Activated B cell treated with CpG ODN at 0.5 μM for 24 hours (primary cell): Measurements from ENCODE around the gene DZIP1. TPM values are rescaled to one million over a fixed set of nuclear protein-coding genes. Genes with fewer than 3 reads are reported as not detected.
"Not testable (repeated sequence)": the region's sequence is repeated elsewhere in the genome, so short reads cannot be mapped to it uniquely, and the experiment has no call there.

Experiments used
- ATAC-seq: fragments of 200-7000 bp; cut with Tn5 transposase; one replicate; pipeline ENCODE4 v1.10.0; 2021; ENCODE audit warnings: low read depth, mild to moderate bottlenecking, moderate library complexity
- CTCF ChIA-PET: fragments of 350-600 bp; sonication (Branson Sonifier 250); formaldehyde crosslinking; loops from one replicate; lab custom pipeline; 2021; ENCODE audit warnings: antibody characterized with exemption; lab: Charles Lee
- POLR2A ChIA-PET: fragments of 350-600 bp; sonication (Branson Sonifier 250); formaldehyde crosslinking; loops from one replicate; lab custom pipeline; 2021; ENCODE audit warnings: antibody characterized with exemption; lab: Charles Lee
- DNase-seq: peaks from one replicate; pipeline ENCODE4 v3.0.0; 2022
- H3K27ac Mint-ChIP-seq: one replicate; pipeline ENCODE4 v1.8.0; 2020; ENCODE audit warnings: mixed read lengths
- H3K27me3 Mint-ChIP-seq: one replicate; pipeline ENCODE4 v1.8.0; 2021; ENCODE audit warnings: mixed read lengths
- H3K36me3 Mint-ChIP-seq: one replicate; pipeline ENCODE4 v1.8.0; 2021; ENCODE audit warnings: low read depth, mixed read lengths
- H3K4me1 Mint-ChIP-seq: one replicate; pipeline ENCODE4 v1.8.0; 2021; ENCODE audit warnings: mixed read lengths
- H3K4me3 Mint-ChIP-seq: one replicate; pipeline ENCODE4 v1.8.0; 2020; ENCODE audit warnings: mild to moderate bottlenecking, mixed read lengths
- H3K9me3 Mint-ChIP-seq: one replicate; pipeline ENCODE4 v1.8.0; 2020; ENCODE audit warnings: mixed read lengths
- CTCF ChIP-seq: fragments of 200-600 bp; IDR thresholded peaks from one replicate; pipeline ENCODE4 v1.8.0; 2022; ENCODE audit warnings: antibody characterized with exemption, mild to moderate bottlenecking
- intact Hi-C: fragments of 100-400 bp; cut with micrococcal nuclease; formaldehyde crosslinking; loops from one replicate; pipeline ENCODE4 v1.15.1; 2024
- total RNA-seq: library from RNA; stranded (reverse); gene quantifications from 2 replicates; pipeline ENCODE4 v1.2.3, GENCODE V29; 2022

DZIP1 gene
- total RNA-seq, 1 donor from 2014 or later: not detected

GRCh38 chr13:95671597-95671996 lies 27.1 kb upstream of the DZIP1 start:
- ATAC-seq: no peak
- CTCF ChIA-PET: interaction anchor here (1.1 kb wide), 1 partner anchor 11 kb away, joined by 4 read pairs; no protein-coding TSS in a partner anchor
- Mint-ChIP-seq H3K36me3 (peaks cover 9% of the 10 kb centered on the region), H3K9me3 (peaks cover 33% of the 10 kb centered on the region), H3K27ac (no peak overlapping the region), H3K4me3 (no peak overlapping the region), H3K4me1 (peaks cover 15% of the 10 kb centered on the region), H3K27me3 (no peaks in the 10 kb centered on the region)
- no peak for DNase-seq
- POLR2A ChIA-PET: no interaction called here
- intact Hi-C loops: no loop called here
- no peak for TF ChIP-seq CTCF

GRCh38 chr13:95667235-95667634 lies 22.7 kb upstream of the DZIP1 start:
- H3K4me1 Mint-ChIP-seq, H3K27me3 Mint-ChIP-seq, ATAC-seq, H3K27ac Mint-ChIP-seq, H3K4me3 Mint-ChIP-seq, DNase-seq, POLR2A ChIA-PET, H3K36me3 Mint-ChIP-seq, CTCF ChIA-PET: not testable (repeated sequence)
- intact Hi-C loops: loop anchor here (10.0 kb wide), 1 partner anchor 992 kb away; no protein-coding TSS in a partner anchor
- H3K9me3 Mint-ChIP-seq: peaks cover 40% of the 10 kb centered on the region

GRCh38 chr13:95660981-95661581 lies 16.6 kb upstream of the DZIP1 start:
- POLR2A ChIA-PET: no interaction called here
- no peak for ATAC-seq

GRCh38 chr13:95659500-95659899 lies 15.0 kb upstream of the DZIP1 start:
- peaks cover 3% of the 10 kb centered on the region for H3K9me3 Mint-ChIP-seq
- no peaks in the 10 kb centered on the region for H3K4me1 Mint-ChIP-seq
- intact Hi-C loops: loop anchor here (5.0 to 10.0 kb wide), 2 partner anchors 45 to 167 kb away; no protein-coding TSS in a partner anchor
- peaks cover 12% of the 10 kb centered on the region for H3K27me3 Mint-ChIP-seq
- POLR2A ChIA-PET: no interaction called here
- H3K27ac Mint-ChIP-seq: no peak overlapping the region
- no peak overlapping the region for H3K4me3 Mint-ChIP-seq
- no peak for DNase-seq
- no peaks in the 10 kb centered on the region for H3K36me3 Mint-ChIP-seq
- ATAC-seq: no peak
- CTCF ChIA-PET: no interaction called here
- no peak for TF ChIP-seq CTCF

More at GRCh38 chr13:95660981-95661581, 16.6 kb upstream of the DZIP1 start:
- Mint-ChIP-seq H3K4me1 (no peaks in the 10 kb centered on the region), H3K36me3 (no peaks in the 10 kb centered on the region), H3K9me3 (peaks cover 11% of the 10 kb centered on the region), H3K4me3 (no peak overlapping the region), H3K27me3 (peaks cover 12% of the 10 kb centered on the region), H3K27ac (no peak overlapping the region)
- intact Hi-C loops: loop anchor here (5.0 to 10.0 kb wide), 2 partner anchors 259 to 986 kb away; no protein-coding TSS in a partner anchor
- CTCF ChIA-PET: interaction anchor here (0.7 to 1.7 kb wide), 5 partner anchors 10 to 172 kb away, joined by 3 to 6 read pairs (median 3); no protein-coding TSS in a partner anchor
- DNase-seq: no peak
- no peak for TF ChIP-seq CTCF

- H3K4me1 Mint-ChIP-seq: no peaks in the 10 kb centered on the region
- H3K4me3 Mint-ChIP-seq: no peak overlapping the region
- ChIA-PET POLR2A (no interaction called here), CTCF (no interaction called here)
- H3K9me3 Mint-ChIP-seq: no peaks in the 10 kb centered on the region
- DNase-seq (no peak), ATAC-seq (no peak)
- peaks cover 4% of the 10 kb centered on the region for H3K27me3 Mint-ChIP-seq
- no peaks in the 10 kb centered on the region for H3K36me3 Mint-ChIP-seq
- TF ChIP-seq CTCF: no peak
- no peak overlapping the region for H3K27ac Mint-ChIP-seq
- intact Hi-C loops: loop anchor here (5.0 to 10.0 kb wide), 2 partner anchors 48 to 164 kb away; no protein-coding TSS in a partner anchor
Observed at GRCh38 chr13:95656386-95657015, 12.0 kb upstream of the DZIP1 start.
